ENCODE measurements around the gene DHRSX.

DNA sequence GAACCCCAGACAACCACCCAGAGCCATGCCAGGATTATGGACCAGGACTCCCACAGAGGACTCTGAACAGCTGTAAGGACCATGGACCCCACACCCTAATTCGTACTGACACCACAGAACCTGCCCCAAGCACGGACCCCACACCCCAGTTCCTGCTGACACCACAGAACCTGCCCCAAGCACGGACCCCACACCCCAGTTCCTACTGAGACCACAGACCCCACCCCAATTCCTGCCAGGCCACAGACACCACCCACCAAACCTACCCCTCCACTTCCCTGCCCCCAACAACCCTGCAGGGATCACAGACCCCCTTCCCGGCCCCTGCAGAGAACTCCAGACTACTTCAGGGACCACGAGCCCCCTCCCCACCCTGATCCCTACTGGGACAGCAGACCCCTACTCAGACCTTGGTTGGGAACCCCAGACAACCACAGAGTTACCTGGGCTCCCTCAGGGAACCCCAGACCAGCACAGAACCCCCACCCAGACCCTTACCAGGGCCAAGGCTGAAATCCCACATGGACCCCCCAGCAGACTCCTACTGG is 1.4 kb upstream of the DHRSX start:
- TF ChIP-seq HOXA7 (CRISPR knock-in tag; IDR thresholded peaks at IDR 0.05) (no peak), ISL2 (CRISPR knock-in tag; IDR thresholded peaks at IDR 0.05) (no peak), TGIF2 (CRISPR knock-in tag; IDR thresholded peaks at IDR 0.05) (no peak), RELA (CRISPR knock-in tag; IDR thresholded peaks at IDR 0.05) (no peak), MATR3 (CRISPR knock-in tag; IDR thresholded peaks at IDR 0.05) (no peak), KLF9 (CRISPR knock-in tag; IDR thresholded peaks at IDR 0.05; ENCODE audit: low read depth) (no peak), POLR2A (IDR thresholded peaks at IDR 0.05; ENCODE audit: insufficient read depth in 1 of 2, low read depth in 2 of 2, low read length in 2 of 2) (no peak), BCL6 (CRISPR knock-in tag; IDR thresholded peaks at IDR 0.05) (no peak), ZKSCAN1 (IDR thresholded peaks at IDR 0.05; ENCODE audit: low read length) (no peak)
- TF ChIP-seq, protein P1, sequence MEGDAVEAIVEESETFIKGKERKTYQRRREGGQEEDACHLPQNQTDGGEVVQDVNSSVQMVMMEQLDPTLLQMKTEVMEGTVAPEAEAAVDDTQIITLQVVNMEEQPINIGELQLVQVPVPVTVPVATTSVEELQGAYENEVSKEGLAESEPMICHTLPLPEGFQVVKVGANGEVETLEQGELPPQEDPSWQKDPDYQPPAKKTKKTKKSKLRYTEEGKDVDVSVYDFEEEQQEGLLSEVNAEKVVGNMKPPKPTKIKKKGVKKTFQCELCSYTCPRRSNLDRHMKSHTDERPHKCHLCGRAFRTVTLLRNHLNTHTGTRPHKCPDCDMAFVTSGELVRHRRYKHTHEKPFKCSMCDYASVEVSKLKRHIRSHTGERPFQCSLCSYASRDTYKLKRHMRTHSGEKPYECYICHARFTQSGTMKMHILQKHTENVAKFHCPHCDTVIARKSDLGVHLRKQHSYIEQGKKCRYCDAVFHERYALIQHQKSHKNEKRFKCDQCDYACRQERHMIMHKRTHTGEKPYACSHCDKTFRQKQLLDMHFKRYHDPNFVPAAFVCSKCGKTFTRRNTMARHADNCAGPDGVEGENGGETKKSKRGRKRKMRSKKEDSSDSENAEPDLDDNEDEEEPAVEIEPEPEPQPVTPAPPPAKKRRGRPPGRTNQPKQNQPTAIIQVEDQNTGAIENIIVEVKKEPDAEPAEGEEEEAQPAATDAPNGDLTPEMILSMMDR (CRISPR knock-in tag; IDR thresholded peaks at IDR 0.05): no peak
- TF ChIP-seq, protein P2, sequence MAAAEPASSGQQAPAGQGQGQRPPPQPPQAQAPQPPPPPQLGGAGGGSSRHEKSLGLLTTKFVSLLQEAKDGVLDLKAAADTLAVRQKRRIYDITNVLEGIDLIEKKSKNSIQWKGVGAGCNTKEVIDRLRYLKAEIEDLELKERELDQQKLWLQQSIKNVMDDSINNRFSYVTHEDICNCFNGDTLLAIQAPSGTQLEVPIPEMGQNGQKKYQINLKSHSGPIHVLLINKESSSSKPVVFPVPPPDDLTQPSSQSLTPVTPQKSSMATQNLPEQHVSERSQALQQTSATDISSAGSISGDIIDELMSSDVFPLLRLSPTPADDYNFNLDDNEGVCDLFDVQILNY (CRISPR knock-in tag; conservative IDR thresholded peaks at IDR 0.05): no peak

All from HepG2 (cell line).